ENCODE data around the gene CCNB2.
"Not testable (repeated sequence)": the region's sequence is repeated elsewhere in the genome, so short reads cannot be mapped to it uniquely, and the experiment has no call there.

The CCNB2 gene

DNA sequence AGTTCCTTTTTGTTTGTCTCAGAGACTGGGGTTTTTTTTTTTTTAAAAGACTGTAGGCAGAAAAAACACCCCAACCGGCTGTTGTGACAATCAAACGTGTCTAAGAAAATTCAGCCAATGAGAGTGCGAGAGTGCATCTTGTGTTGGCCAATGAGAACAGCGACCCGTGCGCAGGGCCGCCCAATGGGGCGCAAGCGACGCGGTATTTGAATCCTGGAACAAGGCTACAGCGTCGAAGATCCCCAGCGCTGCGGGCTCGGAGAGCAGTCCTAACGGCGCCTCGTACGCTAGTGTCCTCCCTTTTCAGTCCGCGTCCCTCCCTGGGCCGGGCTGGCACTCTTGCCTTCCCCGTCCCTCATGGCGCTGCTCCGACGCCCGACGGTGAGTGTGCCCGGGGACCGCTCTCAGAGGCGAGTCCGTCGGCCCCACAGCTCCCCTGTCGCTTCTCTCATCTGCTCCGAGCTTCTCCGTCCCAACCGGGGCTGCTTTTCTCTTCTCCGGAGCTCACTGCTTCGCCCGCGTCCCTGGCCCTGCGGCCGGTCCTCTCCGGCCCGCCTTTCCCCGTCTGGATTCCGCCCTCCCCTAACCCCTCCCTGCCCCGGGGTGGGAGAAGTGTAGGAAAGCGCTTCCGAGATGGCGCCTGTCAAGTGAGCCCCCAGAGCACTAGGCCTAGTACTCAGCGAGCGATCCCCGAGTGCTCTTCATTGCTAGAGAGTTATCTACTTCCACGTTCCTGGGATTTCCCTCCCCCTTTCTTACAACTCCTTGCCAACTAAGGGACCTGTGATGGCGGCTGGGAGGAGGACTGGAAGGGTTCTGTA is at the start of gene CCNB2:
TSS of gene CCNB2 (plus strand) at position 235 of the 821 bp plus-strand sequence. CDS start at position 358, 123 bp downstream.
- DNase-seq: peak; percentile 90

DNA sequence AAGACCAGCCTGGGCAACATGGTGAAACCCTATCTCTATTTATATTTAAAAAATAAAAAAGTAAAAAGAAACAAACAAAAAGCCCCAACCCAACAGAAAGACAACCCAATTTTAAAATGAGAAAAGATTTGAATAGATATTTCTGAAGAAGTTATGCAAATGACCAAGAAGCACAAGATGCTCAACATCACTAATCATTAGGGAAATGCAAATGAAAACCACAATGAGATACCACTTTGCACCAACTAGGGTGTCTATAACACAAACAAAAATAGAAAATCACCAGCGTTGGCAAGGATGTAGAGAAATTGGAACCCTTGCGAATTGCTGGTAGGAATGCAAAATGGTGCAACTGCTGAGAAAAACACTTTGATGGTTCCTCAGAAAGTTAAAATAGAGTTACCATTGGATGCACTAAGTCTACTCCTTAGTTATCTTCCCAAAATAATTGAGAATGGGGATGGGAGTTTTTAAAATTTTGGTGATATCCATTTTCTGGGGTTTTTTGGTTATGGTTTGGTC is 45.8 kb upstream of the CCNB2 start:
- no peak for DNase-seq

DNA sequence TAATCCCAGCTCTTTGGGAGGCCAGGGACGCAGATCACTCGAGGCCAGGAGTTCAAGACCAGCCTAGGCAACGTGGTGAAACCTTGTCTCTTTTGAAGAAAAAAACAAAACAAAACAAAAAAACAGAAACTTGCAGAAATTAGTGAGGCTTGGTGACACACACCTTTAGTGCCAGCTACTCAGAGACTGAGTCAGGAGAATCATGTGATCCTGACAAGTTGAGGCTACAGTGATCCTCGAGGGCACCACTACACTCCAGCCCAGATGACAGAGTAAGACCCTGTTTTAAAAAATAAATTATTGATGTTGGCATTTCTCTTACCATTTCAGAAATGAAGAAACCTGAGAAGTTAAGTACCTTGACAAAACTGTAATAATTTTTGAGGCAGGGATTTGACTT is 44.6 kb upstream of the CCNB2 start:
- DNase-seq: no peak

DNA sequence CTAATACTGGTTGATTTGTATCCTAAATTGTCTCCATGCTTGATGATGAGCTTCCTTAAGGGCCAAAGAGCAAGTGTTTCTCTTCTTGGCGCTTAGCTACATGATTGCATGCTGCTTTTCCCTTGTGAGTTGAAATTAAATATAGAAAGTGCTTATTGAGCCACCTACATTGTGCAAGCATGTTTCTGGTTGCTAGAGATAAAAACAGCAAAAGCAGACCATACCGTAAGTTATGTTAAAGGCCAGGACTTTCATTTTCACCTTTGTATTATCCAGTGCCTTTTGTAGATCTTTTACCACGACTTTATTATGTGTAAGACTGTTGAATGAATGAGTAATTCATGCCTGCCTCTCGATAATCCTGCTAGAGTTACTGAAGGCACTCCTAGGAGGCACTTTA is 41.9 kb upstream of the CCNB2 start:
- DNase-seq: no peak

DNA sequence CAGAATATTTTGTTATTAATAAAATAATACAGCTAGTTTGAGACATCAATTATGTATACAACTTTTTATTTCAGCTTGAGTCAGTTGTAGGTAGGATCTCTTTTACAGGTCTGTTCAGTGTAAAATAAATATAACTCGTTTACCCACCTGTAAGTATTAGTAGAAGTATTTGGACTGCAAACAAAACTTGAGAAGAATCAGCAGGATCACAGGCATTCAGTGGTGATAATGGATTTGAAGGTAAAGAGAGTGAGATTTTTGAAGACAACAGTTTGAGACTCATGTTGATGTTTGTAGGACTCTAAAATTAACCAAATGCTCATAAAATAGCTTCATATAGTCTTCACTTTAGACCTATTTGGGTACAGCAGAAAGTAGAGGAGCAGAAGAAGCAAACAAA is 35.5 kb upstream of the CCNB2 start:
- no peak for DNase-seq

DNA sequence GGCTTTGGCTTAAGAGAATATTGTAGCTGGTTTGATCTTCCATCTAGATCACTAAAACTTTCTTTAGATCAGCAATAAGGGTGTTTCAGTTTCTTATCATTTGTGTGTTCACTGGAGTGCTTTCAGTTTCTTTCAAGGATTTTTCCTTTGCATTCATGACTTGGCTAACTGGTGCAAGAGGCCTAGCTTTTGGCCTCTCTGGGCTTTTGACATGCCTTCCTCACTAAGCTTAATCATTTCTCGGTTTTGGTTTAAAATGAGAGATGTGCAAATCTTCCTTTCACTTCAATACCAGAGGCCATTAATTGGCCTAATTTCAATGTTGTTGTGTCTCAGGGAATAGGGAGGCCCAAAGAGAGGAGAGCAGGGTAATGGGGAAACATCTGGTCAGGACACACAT is 30.3 kb upstream of the CCNB2 start:
- DNase-seq: no peak

DNA sequence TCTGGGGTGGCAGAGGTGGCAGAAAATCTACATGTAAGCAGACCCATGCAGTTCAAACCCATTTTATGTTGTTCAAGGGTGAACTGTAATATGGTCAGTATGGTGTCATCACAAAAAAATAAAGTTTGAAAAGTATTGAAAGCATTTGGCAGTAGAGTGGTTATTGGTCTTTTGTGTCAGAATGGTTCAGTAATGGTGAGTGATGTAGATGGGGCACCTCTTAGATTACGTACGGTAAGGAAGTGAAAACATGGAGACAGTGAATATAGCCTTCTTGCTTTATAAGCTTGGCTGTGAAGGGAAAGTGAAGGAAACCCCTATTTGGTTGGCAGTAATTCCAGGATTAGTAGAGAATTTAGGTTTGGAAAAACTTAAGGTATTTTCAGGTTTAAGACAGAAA is 17.2 kb upstream of the CCNB2 start:
- DNase-seq: no peak

DNA sequence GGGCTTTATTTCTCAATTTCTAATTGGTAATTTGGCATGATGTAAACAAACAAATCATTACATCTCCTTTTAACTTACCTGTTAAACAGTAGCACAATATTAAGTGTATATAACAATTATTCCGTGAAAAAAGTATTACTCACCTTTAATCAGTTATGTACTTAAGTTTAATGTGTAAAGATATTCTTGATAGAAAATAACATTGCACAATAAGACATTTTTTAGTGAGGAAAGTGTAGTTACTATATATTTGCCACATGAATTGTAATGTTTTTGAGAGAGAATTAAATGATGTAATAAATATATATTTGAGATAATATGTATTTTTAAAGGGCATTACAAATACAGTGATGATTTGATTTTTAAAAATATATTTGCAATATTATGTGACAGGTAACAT is 10.9 kb upstream of the CCNB2 start:
- no peak for DNase-seq

DNA sequence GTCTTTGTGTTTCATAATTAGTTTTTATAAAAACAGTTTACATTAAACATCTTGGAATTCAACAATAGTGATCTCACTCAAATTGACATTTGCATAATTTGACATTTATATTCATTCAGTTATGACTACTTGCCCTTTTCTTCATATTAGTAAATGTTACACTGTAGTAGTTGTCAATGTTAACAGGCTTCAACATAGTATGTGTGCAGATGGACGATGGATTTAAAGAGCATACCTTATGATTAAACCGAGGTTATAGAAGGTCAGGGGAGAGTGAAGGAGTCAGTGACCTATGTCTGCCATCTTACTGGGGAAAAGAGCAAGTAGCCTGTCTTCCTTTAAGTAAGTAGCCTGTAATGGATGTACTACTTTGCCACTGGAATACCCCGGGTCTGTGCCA is 8.5 kb upstream of the CCNB2 start:
- no peak for DNase-seq

DNA sequence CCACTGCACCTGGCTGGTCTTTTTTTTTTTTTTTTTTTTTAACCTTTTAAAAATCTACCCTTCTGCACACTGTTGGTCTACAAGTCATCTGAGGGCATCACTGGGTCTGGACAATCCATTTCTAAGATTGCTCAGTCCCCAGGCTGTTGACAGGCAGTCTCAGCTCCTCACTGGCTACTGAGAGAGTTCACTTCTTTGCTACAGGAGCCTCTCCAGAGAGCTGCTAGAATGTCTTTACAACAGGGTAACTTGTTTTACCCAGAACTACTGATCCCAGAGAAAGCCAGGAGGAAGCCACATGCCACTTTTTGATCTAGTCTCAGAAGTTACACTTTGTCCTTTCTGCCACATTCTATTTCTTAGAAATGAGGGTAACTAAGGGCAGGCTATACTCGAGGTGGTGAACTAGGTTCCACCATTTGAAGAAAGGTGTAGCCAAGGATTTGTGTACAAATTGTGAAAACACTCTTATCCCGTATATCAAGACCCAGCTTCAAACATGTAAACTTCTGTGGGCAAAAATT is 5.7 kb upstream of the CCNB2 start:
- DNase-seq: no peak

DNA sequence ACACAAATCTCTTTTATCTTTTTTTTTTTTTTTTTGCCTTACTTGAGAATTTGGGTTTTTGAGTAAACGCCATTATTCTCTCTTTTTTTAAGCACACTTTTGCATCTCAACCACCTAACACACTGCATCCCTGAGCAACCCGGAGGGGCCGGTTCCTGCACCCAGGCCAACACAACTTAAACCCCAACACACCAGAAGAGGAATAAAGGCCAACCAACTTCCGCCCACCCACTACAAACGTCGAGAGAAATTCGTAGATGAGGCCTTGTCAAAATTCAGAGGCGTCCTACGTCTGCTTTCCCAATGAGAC is 389 bp upstream of the CCNB2 start:
- no peak for DNase-seq

DNA sequence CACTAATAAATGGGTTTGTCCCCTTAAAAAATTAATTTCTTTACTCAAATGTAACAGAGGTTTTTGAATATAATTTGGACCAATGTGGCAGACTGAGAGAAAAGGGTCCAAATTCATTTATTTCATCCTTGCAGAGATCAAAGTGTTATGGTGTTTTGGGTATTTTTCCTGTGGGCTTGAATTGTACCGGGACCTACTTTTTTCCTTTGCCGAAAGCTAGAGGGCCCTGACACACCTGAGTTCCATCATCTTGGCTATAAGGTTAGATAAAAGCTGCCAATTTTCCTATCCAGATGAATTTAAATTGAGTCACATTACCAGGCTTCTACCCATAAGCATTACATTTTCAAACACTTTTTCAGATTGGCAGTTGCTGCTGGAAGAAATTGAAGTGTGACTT is 908 bp downstream of the CCNB2 start:
- no peak for DNase-seq

DNA sequence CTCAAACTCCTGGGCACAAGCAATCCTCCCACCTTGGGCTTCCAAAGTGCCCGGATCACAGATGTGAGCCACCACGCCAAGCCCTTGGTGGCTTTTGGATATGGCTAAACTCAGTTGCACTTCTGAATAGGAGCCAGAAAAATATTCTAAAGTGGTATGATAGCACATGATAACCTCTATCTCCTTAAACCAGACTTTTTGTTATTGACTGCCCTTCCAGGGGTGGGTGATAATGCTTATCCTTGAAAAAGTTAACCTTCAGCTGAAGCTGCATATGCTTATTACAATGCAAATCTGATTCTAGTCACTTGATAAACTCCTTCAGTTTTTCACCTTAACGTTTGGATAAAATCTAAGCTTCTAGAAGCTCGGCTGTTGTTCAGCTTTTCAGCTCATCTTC is 6.3 kb downstream of the CCNB2 start:
- no peak for DNase-seq

DNA sequence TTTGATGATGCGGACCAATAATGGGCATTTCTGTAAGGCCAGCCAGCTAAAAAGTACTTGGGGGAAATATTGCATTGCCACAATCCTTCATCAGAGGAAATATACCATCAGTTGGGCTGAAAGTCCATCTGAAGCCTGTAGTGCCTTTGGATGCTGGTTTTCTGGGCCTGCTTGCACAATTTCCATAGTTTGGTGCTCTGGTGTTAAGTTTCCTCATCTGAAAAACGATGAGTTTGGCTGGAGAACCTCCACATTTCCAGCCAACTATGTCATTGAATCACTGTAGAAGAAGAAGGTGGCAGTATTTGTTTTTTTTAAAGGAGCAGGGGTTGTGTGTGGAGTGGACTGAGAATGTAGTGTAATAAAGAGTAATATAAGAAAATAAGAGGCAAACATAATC is 10.1 kb downstream of the CCNB2 start:
- no peak for DNase-seq

DNA sequence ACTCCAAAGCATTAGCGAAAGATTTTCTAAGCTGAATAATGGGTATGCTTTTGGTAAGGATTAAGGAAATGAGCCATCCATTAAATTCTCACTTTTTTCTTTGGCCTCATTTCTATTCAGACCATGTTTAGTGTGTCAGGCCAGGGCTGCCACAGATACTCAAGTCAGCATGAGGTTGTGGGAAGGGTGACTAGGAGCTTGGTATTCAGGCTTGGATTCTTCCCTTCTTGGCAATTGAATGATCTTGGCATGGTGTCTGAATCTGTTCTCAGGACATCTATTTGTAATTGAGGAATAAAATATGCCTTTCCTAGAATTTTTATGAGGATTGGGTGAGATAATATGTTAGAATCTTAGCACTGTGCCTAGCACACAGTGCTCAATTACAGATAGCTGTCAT is 11.2 kb downstream of the CCNB2 start:
- no peak for DNase-seq

DNA sequence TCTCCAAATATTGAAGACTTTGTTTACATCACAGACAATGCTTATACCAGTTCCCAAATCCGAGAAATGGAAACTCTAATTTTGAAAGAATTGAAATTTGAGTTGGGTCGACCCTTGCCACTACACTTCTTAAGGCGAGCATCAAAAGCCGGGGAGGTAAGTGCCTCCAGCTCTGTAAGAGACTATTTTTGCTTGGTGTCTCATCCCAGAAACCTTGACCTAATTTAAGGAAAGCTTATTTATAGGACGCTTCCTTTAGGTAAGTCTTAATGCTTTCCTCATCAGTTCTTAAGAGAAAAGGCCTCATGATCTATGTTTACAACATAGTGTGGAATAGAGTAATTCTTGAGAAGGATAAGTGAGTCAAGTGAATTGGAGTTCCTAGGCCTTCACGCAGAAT is 11.8 kb downstream of the CCNB2 start:
- no peak for DNase-seq

DNA sequence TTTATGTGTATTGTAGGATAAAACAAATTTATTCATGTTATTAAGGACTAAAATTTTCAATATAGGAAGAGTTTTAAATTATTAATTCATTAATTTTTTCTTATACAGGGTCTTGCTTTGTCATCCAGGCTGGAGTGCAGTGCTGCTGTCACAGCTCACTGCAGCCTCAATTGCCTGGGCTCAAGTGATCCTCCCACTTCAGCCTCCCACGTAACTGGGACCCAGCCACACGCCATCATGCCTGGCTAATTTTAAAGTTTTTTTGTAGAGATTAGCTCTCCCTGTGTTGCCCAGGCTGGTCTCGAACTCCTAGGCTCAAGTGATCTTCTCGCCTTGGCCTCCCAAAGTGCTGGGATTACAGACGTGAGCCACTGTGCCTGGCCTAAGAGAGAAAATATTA is 14.7 kb downstream of the CCNB2 start:
- no peak for DNase-seq

DNA sequence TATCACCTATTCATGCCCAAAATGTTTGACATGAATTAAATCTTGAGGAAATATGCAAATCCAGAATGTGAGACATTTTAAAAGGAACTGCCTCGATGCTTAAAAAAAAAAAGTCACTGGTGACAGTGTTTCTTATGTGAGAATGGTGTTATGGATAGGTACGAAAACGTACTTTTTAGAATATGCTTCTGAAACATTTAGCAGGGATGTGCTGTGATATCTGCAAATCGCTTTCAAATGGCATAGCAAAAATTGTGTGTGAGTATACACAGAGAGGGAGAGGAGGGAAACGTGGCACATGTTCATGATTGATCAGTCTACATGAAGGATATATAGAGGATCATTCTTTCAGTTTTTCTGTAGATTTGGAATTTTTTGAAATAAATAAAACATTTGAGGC is 16.0 kb downstream of the CCNB2 start:
- no peak for DNase-seq

DNA sequence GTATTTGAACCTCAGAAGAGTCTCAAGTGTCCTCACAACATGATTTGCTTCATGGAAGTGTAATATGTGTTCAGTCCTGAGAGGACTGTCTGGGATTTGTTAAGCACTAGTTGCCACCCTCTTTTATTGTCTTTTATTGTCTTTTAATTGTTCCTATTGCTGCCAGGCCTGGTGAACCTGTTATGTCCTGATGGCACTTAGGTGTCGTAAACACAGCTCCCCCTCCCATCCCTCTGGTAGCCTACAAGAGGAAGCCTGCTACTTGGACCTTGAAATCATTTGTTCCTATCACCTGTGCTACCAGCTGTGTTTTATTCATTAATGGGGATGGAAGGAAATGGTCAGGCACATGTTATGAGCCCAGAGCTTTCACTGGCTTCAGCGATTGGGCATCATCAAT is 19.3 kb downstream of the CCNB2 start:
- DNase-seq: no peak

DNA sequence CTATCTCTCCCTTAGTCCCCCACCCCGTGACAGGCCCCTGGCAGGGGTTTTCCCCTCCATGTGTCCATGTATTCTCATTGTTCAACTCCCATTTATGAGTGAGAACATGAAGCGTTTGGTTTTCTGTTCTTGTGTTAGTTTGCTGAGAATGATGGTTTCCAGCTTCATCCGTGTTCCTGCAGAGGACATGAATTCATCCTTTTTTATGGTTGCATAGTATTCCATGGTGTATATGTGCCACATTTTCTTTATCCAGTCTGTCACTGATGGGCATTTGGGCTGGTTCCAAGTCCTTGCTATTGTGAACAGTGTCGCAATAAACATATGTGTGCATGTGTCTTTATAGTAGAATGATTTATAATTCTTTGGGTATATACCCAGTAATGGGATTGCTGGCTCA is 20.7 kb downstream of the CCNB2 start:
- DNase-seq: not testable (repeated sequence)

DNA sequence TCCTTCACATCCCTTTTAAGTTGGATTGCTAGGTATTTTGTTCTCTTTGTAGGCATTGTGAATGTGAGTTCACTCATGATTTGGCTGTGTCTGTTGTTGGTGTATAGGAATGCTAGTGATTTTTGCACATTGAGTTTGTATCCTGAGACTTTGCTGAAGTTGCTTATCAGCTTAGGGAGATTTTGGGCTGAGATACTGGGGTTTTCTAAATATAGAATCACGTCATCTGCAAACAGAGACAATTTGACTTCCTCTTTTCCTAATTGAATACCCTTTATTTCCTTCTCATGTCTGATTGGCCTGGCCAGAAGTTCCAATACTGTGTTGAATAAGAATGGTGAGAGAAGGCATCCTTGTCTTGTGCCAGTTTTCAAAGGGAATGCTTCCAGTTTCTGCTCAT is 22.3 kb downstream of the CCNB2 start:
- not testable (repeated sequence) for DNase-seq

DNA sequence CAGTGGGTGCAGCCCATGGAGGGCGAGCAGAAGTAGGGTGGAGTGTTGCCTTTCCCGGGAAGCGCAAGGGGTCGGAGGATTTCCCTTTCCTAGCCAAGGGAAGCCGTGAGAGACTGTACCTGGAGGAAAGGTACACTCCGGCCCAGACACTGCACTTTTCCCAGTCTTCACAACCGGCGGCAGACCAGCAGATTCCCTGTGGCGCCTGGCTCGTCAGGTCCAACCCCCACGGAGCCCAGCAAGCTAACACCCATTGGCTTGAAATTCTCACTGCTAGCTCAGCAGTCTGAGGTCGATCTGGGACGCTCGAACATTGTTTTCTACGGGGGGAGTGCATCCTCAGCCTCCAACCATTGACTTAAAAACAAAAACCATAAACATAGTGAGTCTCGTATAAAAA is 26.5 kb downstream of the CCNB2 start:
- DNase-seq: no peak

DNA sequence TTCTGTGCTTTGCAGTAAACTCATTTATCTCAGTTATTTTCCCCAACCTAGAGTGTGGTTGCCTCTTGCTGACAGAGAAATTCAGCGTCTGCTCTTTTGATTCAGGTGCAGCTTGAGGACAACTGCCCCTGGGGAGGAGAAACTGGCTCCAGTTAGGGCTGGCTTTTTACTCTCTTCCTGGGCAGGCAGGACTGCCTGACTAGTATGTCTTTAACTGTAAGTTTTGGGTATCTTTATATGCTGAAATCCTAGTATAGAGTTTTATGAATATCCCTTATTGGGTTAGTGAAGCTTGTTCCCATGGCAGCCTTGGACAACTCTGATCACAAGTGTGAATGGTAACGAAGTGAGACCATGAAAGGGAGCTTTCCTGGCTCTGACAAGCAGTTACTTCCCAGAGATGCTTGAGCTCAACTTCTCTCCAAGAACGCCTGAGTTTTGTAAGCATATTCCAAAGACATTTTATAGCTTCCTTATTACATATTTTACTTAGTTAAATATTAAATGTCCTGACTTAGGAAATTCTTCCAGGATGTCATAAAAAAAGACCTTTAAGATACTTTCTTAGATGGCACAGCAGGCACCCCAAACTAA is 27.1 kb downstream of the CCNB2 start:
- no peak for DNase-seq

DNA sequence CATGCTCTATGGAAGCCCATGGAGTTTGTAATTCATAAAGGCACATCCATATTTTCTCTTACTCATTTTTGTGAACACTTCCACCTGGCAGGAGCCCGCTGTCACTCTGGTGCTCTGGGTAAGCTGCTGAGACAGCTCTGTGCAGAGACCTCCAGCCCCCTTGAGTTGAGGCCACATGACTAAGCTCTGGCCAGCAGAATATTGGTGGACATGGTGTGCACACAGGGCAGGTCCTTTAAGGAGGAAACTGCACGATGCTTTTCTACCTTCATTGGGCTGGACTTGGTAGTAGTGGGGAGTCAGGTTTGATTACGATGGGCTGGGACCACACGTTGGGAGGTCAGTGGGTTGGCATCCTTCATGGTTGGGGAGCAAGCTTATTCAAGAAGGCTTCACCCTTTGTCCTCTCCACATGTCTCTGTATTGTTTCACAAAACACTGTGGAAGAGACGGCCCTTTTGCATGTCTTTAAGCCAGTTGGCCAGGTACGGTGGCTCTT is 29.0 kb downstream of the CCNB2 start:
- no peak for DNase-seq
